Transverse colon (tissue), 4 donors: ENCODE results near the gene PRKAR2A. TPM values are rescaled to one million over a fixed set of nuclear protein-coding genes. Genes with fewer than 3 reads are reported as not detected.

Experiments used
- DNase-seq: peaks from one replicate; pipeline ENCODE4 v3.0.0-alpha.2; 2019
- H3K27ac ChIP-seq, 4 donors: fragments of 200-600 bp; sonication (generic); 2 replicates each; pipeline ENCODE4 v1.5.1; 2016 to 2018; ENCODE audit warnings: inconsistent platforms in 4 of 4
- H3K27me3 ChIP-seq: fragments of 200-600 bp; sonication (generic); 2 replicates; pipeline ENCODE4 v1.5.1; 2017; ENCODE audit warnings: inconsistent platforms
- H3K36me3 ChIP-seq, 4 donors: fragments of 200-600 bp; sonication (generic); 2 replicates each; pipeline ENCODE4 v1.5.1; 2017 to 2019; ENCODE audit warnings: inconsistent platforms in 4 of 4
- H3K4me1 ChIP-seq, 4 donors: fragments of 200-600 bp; sonication (generic); 2 replicates each; pipeline ENCODE4 v1.5.1; 2017 to 2020; ENCODE audit warnings: inconsistent platforms in 4 of 4
- H3K4me3 ChIP-seq, 4 donors: fragments of 200-600 bp; sonication (generic); 1 replicate in 1 of 4; 2 replicates in 3 of 4; pipeline versions ENCODE4 v1.5.1 to v1.6.1; 2017 to 2019; ENCODE audit warnings: inconsistent platforms in 4 of 4
- H3K9me3 ChIP-seq, 2 donors: fragments of 200-600 bp; sonication (generic); 2 replicates each; pipeline ENCODE4 v1.5.1; 2017 to 2019; ENCODE audit warnings: inconsistent platforms in 2 of 2
- CTCF ChIP-seq, 5 experiments: fragments of 200-600 bp in 3 of 5; fragments of 450-650 bp in 2 of 5; sonication (generic) in 3 of 5; IDR thresholded peaks; 1 replicate in 2 of 5; 2 replicates in 3 of 5; pipeline ENCODE4 v1.5.1; 2016 to 2017; ENCODE audit warnings: antibody characterized with exemption in 5 of 5, inconsistent platforms in 3 of 5, mild to moderate bottlenecking in 2 of 5, moderate library complexity in 1 of 5
- EP300 ChIP-seq: sonication (generic); formaldehyde crosslinking; IDR thresholded peaks from one replicate; pipeline ENCODE4 v1.6.1; 2017; ENCODE audit warnings: antibody characterized with exemption, low read depth
- POLR2A ChIP-seq: fragments of 450-650 bp; IDR thresholded peaks from one replicate; pipeline ENCODE4 v1.6.1; 2016; ENCODE audit warnings: antibody characterized with exemption, mild to moderate bottlenecking, moderate library complexity
- POLR2AphosphoS5 ChIP-seq, 3 donors: sonication (generic); formaldehyde crosslinking; IDR thresholded peaks; one replicate each; pipeline ENCODE4 v1.6.1; 2016; ENCODE audit warnings: antibody characterized with exemption in 3 of 3
- WGBS, 2 donors: methylation state at CpG; one replicate each; pipeline ENCODE4 v1.1.5; 2018; ENCODE audit warnings: low coverage in 1 of 2; 5-methylcytosine and 5-hydroxymethylcytosine counted together
- in situ Hi-C, 4 donors: fragments of 200-750 bp; cut with MboI; loops; one replicate each; pipeline versions ENCODE4 v1.15.0 to v1.15.1; 2017; ENCODE audit warnings: low sequenced_read_pairs in 3 of 4, low pct_ligation_motif_present in 1 of 4, low pct_unique_long_range_greater_than_20kb in 1 of 4
- intact Hi-C: fragments of 100-400 bp; cut with DNase I; formaldehyde crosslinking; loops from one replicate; pipeline ENCODE4 v1.15.1; 2023; ENCODE audit warnings: low total_unique reads
- total RNA-seq, 4 donors: library from RNA; depleted of rRNA; stranded (reverse); fragments of >200 nt; gene quantifications; one replicate each; pipeline ENCODE4 v1.1.0, GENCODE V29; 2016

Gene PRKAR2A
- total RNA-seq, 4 donors from 2014 or later: 20.3 to 59.1 (median 40.8) TPM

GRCh38 chr3:48852151-48852550 is 4.5 kb upstream of the PRKAR2A start:
- no peaks in the 10 kb centered on the region for H3K9me3 ChIP-seq
- intact Hi-C loops: no loop called here
- no peak overlapping the region for H3K4me3 ChIP-seq
- DNase-seq: no peak
- H3K27me3 ChIP-seq: no peaks in the 10 kb centered on the region
- in situ Hi-C loops: no loop called here
- no peak overlapping the region for H3K27ac ChIP-seq
- H3K36me3 ChIP-seq: no peaks in the 10 kb centered on the region
- whole genome bisulfite sequencing, 2 donors: 85% methylated on average over 5 of the region's 5 CpGs; no CpG with 5 or more reads in 1 of the 2 donors
- peaks cover 0 to 35% (median 16%) of the 10 kb centered on the region in 4 donors for H3K4me1 ChIP-seq
- TF ChIP-seq CTCF (IDR thresholded peaks at IDR 0.05): no peak
- no peak for TF ChIP-seq EP300
- no peak for TF ChIP-seq POLR2A
- TF ChIP-seq POLR2AphosphoS5 (IDR thresholded peaks at IDR 0.05): no peak

GRCh38 chr3:48851407-48851806 is 3.7 kb upstream of the PRKAR2A start:
- no peaks in the 10 kb centered on the region for H3K27me3 ChIP-seq
- TF ChIP-seq CTCF (IDR thresholded peaks at IDR 0.05) (no peak), POLR2A (no peak), EP300 (no peak), POLR2AphosphoS5 (IDR thresholded peaks at IDR 0.05) (no peak)
- WGBS, 2 donors: 66% methylated on average over 3 of the region's 3 CpGs; no CpG with 5 or more reads in 1 of the 2 donors
- H3K9me3 ChIP-seq: no peaks in the 10 kb centered on the region
- H3K4me3 ChIP-seq: no peak overlapping the region
- H3K27ac ChIP-seq: no peak overlapping the region
- in situ Hi-C loops (no loop called here), intact Hi-C loops (no loop called here)
- no peak for DNase-seq
- H3K36me3 ChIP-seq: no peaks in the 10 kb centered on the region
- H3K4me1 ChIP-seq: peaks cover 2 to 38% (median 18%) of the 10 kb centered on the region in 4 donors

GRCh38 chr3:48848816-48849515 is 1.3 kb upstream of the PRKAR2A start:
- DNase-seq: no peak
- in situ Hi-C loops: no loop called here
- intact Hi-C loops: no loop called here
- TF ChIP-seq CTCF (IDR thresholded peaks at IDR 0.05) (no peak), POLR2A (no peak), POLR2AphosphoS5 (IDR thresholded peaks at IDR 0.05) (no peak), EP300 (no peak)
- no peaks in the 10 kb centered on the region for H3K9me3 ChIP-seq
- peak overlapping the region in 1 of 4 donors; percentile 99 for H3K27ac ChIP-seq
- peaks cover 16 to 35% (median 24%) of the 10 kb centered on the region in 4 donors for H3K4me1 ChIP-seq
- H3K36me3 ChIP-seq: no peaks in the 10 kb centered on the region
- H3K4me3 ChIP-seq: no peak overlapping the region
- no peaks in the 10 kb centered on the region for H3K27me3 ChIP-seq
- WGBS, 2 donors: 95% methylated on average over 8 of the region's 8 CpGs; no CpG with 5 or more reads in 1 of the 2 donors

- intact Hi-C loops: no loop called here
Observed at GRCh38 chr3:48847053-48847503, 596 bp downstream of the PRKAR2A start.

More at GRCh38 chr3:48847053-48847503, 596 bp downstream of the PRKAR2A start:
- Histone ChIP-seq H3K4me3 (peak overlapping the region; percentile 64 to 94 (median 76)), H3K36me3 (no peaks in the 10 kb centered on the region), H3K27ac (peak overlapping the region; percentile 96 to 99 (median 98)), H3K4me1 (peaks cover 16 to 29% (median 22%) of the 10 kb centered on the region in 4 donors), H3K9me3 (no peaks in the 10 kb centered on the region), H3K27me3 (no peaks in the 10 kb centered on the region)
- peak; percentile 91 for DNase-seq
- in situ Hi-C loops: no loop called here
- WGBS, 2 donors: 0 to 1% methylated on average over 3 to 41 of the region's 42 CpGs
- TF ChIP-seq EP300 (no peak), CTCF (IDR thresholded peaks at IDR 0.05) (no peak), POLR2AphosphoS5 (IDR thresholded peaks at IDR 0.05) (no peak), POLR2A (no peak)
